K562 (cell line): ENCODE results near the gene VPS4B. TPM values are rescaled to one million over a fixed set of nuclear protein-coding genes. Genes with fewer than 3 reads are reported as not detected.
A peak's percentile ranks its signal among the peaks of the same experiment; 100 is the strongest.

Source experiments
- BCL6 ChIP-seq: fragments of 250-450 bp; sonication (Bioruptor Pico); IDR thresholded peaks from 2 replicates; pipeline ENCODE4 v1.4.0; 2020
- ESRRA ChIP-seq: fragments of 450-650 bp; IDR thresholded peaks from 2 replicates; pipeline ENCODE4 v1.6.1; 2014; ENCODE audit warnings: low read depth, mild to moderate bottlenecking, moderate library complexity, borderline replicate concordance
- FOS ChIP-seq: IDR thresholded peaks from 3 replicates; pipeline ENCODE4 v1.6.1; 2011; ENCODE audit not compliant: insufficient read length; ENCODE audit errors: extremely low read depth
- FOXK1 ChIP-seq: sonication (generic); formaldehyde crosslinking; IDR thresholded peaks from 2 replicates; pipeline ENCODE4 v1.8.0; 2022; ENCODE audit warnings: missing genetic modification reagents, mild to moderate bottlenecking, borderline replicate concordance
- KDM4B ChIP-seq, 2 experiments: fragments of 450-650 bp in 1 of 2; sonication (generic) in 1 of 2; IDR thresholded peaks; 2 replicates each; pipeline ENCODE4 v1.6.1; 2016 to 2017; ENCODE audit warnings: borderline replicate concordance in 2 of 2, antibody characterized with exemption in 1 of 2, low read depth in 1 of 2, mild to moderate bottlenecking in 1 of 2
- KDM5B ChIP-seq: fragments of 200-600 bp; sonication (generic); IDR thresholded peaks from 2 replicates; pipeline ENCODE4 v1.6.1; 2012; ENCODE audit warnings: low read depth, mild to moderate bottlenecking, moderate library complexity, low read length, control low read depth, inconsistent platforms; ENCODE audit not compliant: insufficient replicate concordance
- L3MBTL2 ChIP-seq: fragments of 450-650 bp; IDR thresholded peaks from 2 replicates; pipeline ENCODE4 v1.6.1; 2016; ENCODE audit warnings: mild to moderate bottlenecking, moderate library complexity
- LARP7 ChIP-seq: fragments of 450-650 bp; IDR thresholded peaks from 2 replicates; pipeline ENCODE4 v1.6.1; 2016
- MAFF ChIP-seq: IDR thresholded peaks from 2 replicates; pipeline ENCODE4 v1.6.1; 2012; ENCODE audit warnings: low read length, improper control_type of control experiment
- POU5F1 ChIP-seq: fragments of 150-350 bp; IDR thresholded peaks from 2 replicates; pipeline ENCODE4 v1.6.1; 2014; ENCODE audit warnings: borderline replicate concordance, low read length, low read depth, mild to moderate bottlenecking; ENCODE audit not compliant: partially characterized antibody
- RAD51 ChIP-seq: fragments of 450-650 bp; IDR thresholded peaks from 2 replicates; pipeline ENCODE4 v1.7.1; 2016; ENCODE audit warnings: low read depth, mild to moderate bottlenecking, borderline replicate concordance
- SPI1 ChIP-seq: IDR thresholded peaks from 2 replicates; pipeline ENCODE4 v1.6.1; 2011; ENCODE audit warnings: low read depth, low read length, control low read depth, borderline replicate concordance
- TCFL5 ChIP-seq: fragments of 250-450 bp; sonication (Bioruptor Pico); conservative IDR thresholded peaks from 2 replicates; pipeline ENCODE4 v1.6.1; 2021; ENCODE audit warnings: mild to moderate bottlenecking, moderate library complexity, matching md5 sums
- TOE1 ChIP-seq, 2 experiments: fragments of 450-650 bp in 1 of 2; sonication (generic) in 1 of 2; formaldehyde crosslinking in 1 of 2; IDR thresholded peaks; 2 replicates each; pipeline versions ENCODE4 v1.7.1 to v1.8.0; 2016 to 2022; ENCODE audit warnings: borderline replicate concordance in 2 of 2, mild to moderate bottlenecking in 2 of 2, antibody characterized with exemption in 1 of 2, inconsistent platforms in 1 of 2, low read depth in 1 of 2, missing genetic modification reagents in 1 of 2, moderate library complexity in 1 of 2
- TRIM24 ChIP-seq, 2 experiments: fragments of 450-650 bp; IDR thresholded peaks; 2 replicates each; pipeline ENCODE4 v1.6.1; 2016
- ZBTB1 ChIP-seq: sonication (generic); formaldehyde crosslinking; IDR thresholded peaks from 2 replicates; pipeline ENCODE4 v1.8.1; 2023; ENCODE audit warnings: missing genetic modification reagents, low read depth, mild to moderate bottlenecking, borderline replicate concordance
- ZMIZ1 ChIP-seq, 2 experiments: fragments of 150-350 bp in 1 of 2; IDR thresholded peaks; 2 replicates each; pipeline ENCODE4 v1.6.1; 2012 to 2016; ENCODE audit warnings: low read depth in 2 of 2, low read length in 2 of 2, mild to moderate bottlenecking in 1 of 2, moderate library complexity in 1 of 2
- ZNF12 ChIP-seq: sonication (generic); formaldehyde crosslinking; IDR thresholded peaks from 2 replicates; pipeline ENCODE4 v1.4.0; 2020; ENCODE audit warnings: mild to moderate bottlenecking, missing genetic modification reagents
- ZNF561 ChIP-seq: fragments of 450-650 bp; formaldehyde crosslinking; conservative IDR thresholded peaks from 2 replicates; pipeline ENCODE4 v1.4.0; 2020; ENCODE audit warnings: mild to moderate bottlenecking, moderate library complexity
- ZNF583 ChIP-seq: fragments of 250-450 bp; sonication (Bioruptor Pico); IDR thresholded peaks from 2 replicates; pipeline ENCODE4 v1.4.0; 2020
- ZNF785 ChIP-seq: fragments of 250-450 bp; sonication (Bioruptor Pico); IDR thresholded peaks from 2 replicates; pipeline ENCODE4 v1.4.0; 2020; ENCODE audit warnings: mild to moderate bottlenecking
- polyA plus RNA-seq, 8 experiments: library from polyadenylated mRNA; depleted of rRNA in 4 of 8; stranded (reverse) in 5 of 8; unstranded in 3 of 8; fragments of >200 nt; fragmentation: Nextera tagmentation in 2 of 8; fragmentation: Illumina TruSeq in 1 of 8; extraction: Ambion mirVana in 2 of 8; extraction: Trizol in 1 of 8; gene quantifications; 2 replicates each; pipeline versions ENCODE4 v1.2.1 to v1.2.3, GENCODE V29; 2011 to 2014; ENCODE audit warnings: inconsistent platforms in 1 of 8, missing spikeins in 1 of 8
- total RNA-seq, 7 experiments: library from RNA; depleted of rRNA in 6 of 7; stranded (reverse); fragments of >200 nt in 6 of 7; fragmentation: Illumina TruSeq in 2 of 7; extraction: Trizol in 2 of 7; gene quantifications; 2 replicates each; pipeline versions ENCODE4 v1.2.1 to v1.2.3, GENCODE V29; 2011 to 2021; ENCODE audit warnings: low replicate concordance in 1 of 7
- TF ChIP-seq, protein P1 (sequence below): fragments of 450-650 bp; IDR thresholded peaks from 2 replicates; pipeline ENCODE4 v1.6.1; 2016; ENCODE audit warnings: antibody characterized with exemption
- TF ChIP-seq, protein P2 (sequence below): fragments of 250-450 bp; sonication (Bioruptor Pico); IDR thresholded peaks from 2 replicates; pipeline ENCODE4 v1.4.0; 2020

VPS4B gene
- total and polyA plus RNA-seq, 9 of the 15 experiments (the other 6 are each of a cell fraction or from before 2014, with no cell fraction given) = 7.3 to 16.4 (median 10.4) TPM

DNA sequence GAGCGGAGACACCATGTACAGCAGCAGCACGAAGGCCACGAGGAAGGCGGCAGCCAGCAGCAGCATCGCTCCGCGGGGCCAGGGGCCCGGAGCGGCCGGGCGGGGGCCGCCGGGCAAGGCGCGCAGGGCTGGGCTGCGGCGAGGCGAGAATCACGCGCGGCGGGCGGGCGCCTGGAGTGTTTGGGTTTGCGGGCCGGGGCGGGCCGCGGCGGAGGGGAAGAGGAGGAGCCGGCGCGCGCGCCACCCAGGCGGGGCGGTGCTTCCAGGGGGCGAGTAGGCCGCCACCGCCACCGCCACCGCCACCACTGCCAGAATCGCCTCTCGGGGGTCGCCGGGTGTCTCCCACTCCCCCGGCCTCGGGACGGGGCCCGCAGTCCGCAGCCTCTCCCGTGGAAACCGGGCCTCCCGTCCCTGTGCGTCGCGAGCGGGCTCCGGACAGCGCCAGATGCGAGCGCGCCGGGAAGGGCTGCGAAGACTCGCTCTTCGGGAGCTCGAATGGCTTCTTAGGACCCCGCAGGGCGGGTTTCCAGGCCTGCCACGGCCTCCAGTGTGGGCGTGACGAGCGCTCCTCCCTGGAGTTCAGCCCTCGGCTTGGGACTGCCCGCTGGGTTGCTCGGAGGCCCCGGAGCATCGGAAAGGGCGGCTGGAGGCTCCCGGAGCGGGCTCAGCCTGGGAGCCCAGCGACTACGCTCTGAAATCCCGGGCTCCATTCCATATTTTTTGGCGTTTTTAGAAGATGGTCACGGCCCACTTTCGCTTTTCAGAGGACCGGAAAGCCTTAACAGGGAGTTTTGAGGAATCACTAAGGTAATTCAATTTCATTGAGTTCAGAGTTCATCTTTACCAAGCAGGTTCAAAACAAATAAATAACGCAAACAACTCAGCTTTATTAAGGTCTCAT lies 55.0 kb downstream of the VPS4B start, which contains the start of gene KDSR (continued):
- TF ChIP-seq KDM4B (IDR thresholded peaks at IDR 0.05; ENCODE audit: borderline replicate concordance in 2 of 2, low read depth in 1 of 2) (no peak), TCFL5 (CRISPR knock-in tag) (no peak), BCL6 (CRISPR knock-in tag) (no peak), ESRRA (no peak), ZBTB1 (CRISPR knock-in tag) (no peak), L3MBTL2 (peak; percentile 92), ZNF583 (CRISPR knock-in tag) (no peak), TRIM24 (IDR thresholded peaks at IDR 0.05) (no peak), POU5F1 (no peak), ZMIZ1 (IDR thresholded peaks at IDR 0.05; ENCODE audit: low read depth in 2 of 2, low read length in 2 of 2) (no peak), FOXK1 (CRISPR knock-in tag) (no peak), MAFF (no peak), RAD51 (no peak), LARP7 (no peak), KDM5B (peak; percentile 89), ZNF785 (CRISPR knock-in tag) (no peak), FOS (no peak), ZNF12 (CRISPR knock-in tag) (no peak), TOE1 (IDR thresholded peaks at IDR 0.05; ENCODE audit: borderline replicate concordance) (peak; percentile 92), TOE1 (CRISPR knock-in tag; IDR thresholded peaks at IDR 0.05; ENCODE audit: borderline replicate concordance, low read depth) (no peak), ZNF561 (CRISPR knock-in tag) (no peak), SPI1 (no peak)
- TF ChIP-seq, protein P1, sequence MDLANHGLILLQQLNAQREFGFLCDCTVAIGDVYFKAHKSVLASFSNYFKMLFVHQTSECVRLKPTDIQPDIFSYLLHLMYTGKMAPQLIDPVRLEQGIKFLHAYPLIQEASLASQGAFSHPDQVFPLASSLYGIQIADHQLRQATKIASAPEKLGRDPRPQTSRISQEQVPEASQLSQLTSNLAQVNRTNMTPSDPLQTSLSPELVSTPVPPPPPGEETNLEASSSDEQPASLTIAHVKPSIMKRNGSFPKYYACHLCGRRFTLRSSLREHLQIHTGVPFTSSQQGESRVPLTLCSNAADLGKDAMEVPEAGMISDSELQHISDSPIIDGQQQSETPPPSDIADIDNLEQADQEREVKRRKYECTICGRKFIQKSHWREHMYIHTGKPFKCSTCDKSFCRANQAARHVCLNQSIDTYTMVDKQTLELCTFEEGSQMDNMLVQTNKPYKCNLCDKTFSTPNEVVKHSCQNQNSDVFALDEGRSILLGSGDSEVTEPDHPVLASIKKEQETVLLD = no peak
- TF ChIP-seq, protein P2, sequence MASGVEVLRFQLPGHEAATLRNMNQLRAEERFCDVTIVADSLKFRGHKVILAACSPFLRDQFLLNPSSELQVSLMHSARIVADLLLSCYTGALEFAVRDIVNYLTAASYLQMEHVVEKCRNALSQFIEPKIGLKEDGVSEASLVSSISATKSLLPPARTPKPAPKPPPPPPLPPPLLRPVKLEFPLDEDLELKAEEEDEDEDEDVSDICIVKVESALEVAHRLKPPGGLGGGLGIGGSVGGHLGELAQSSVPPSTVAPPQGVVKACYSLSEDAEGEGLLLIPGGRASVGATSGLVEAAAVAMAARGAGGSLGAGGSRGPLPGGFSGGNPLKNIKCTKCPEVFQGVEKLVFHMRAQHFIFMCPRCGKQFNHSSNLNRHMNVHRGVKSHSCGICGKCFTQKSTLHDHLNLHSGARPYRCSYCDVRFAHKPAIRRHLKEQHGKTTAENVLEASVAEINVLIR (CRISPR knock-in tag) = no peak
